Measurements from ENCODE around the gene CARMIL3.
"Not testable (repeated sequence)": the region's sequence is repeated elsewhere in the genome, so short reads cannot be mapped to it uniquely, and the experiment has no call there.

The CARMIL3 gene

GRCh38 chr14:24037658-24038037, 14.2 kb upstream of the CARMIL3 start:
- DNase-seq: no peak

GRCh38 chr14:24038686-24039085, 13.1 kb upstream of the CARMIL3 start:
- peak; percentile 86 for DNase-seq

GRCh38 chr14:24040692-24041091, 11.1 kb upstream of the CARMIL3 start:
- no peak for DNase-seq

GRCh38 chr14:24042746-24043145, 9.1 kb upstream of the CARMIL3 start:
- DNase-seq: no peak

GRCh38 chr14:24049002-24049401, 2.8 kb upstream of the CARMIL3 start:
- peak; percentile 54 for DNase-seq

- not testable (repeated sequence) for DNase-seq
Observed at GRCh38 chr14:24050753-24051152, 1.1 kb upstream of the CARMIL3 start.

- no peak for DNase-seq
Observed at GRCh38 chr14:24051176-24051788, 527 bp upstream of the CARMIL3 start.

GRCh38 chr14:24052656-24053547, 1.1 kb downstream of the CARMIL3 start:
- DNase-seq: peak; percentile 85

GRCh38 chr14:24053548-24054323, 1.9 kb downstream of the CARMIL3 start:
- DNase-seq: no peak

GRCh38 chr14:24054324-24054641, 2.5 kb downstream of the CARMIL3 start:
- DNase-seq: no peak

GRCh38 chr14:24054646-24055045, 2.8 kb downstream of the CARMIL3 start:
- no peak for DNase-seq

GRCh38 chr14:24055971-24056799, 4.4 kb downstream of the CARMIL3 start:
- no peak for DNase-seq

- no peak for DNase-seq
Observed at GRCh38 chr14:24056800-24057184, 5.0 kb downstream of the CARMIL3 start.

- DNase-seq: no peak
Observed at GRCh38 chr14:24057271-24057670, 5.5 kb downstream of the CARMIL3 start.

GRCh38 chr14:24057867-24058259, 6.1 kb downstream of the CARMIL3 start:
- DNase-seq: no peak

GRCh38 chr14:24058260-24058950, 6.6 kb downstream of the CARMIL3 start:
- peak; percentile 73 for DNase-seq

GRCh38 chr14:24058951-24059475, 7.2 kb downstream of the CARMIL3 start:
- DNase-seq: no peak

- DNase-seq: no peak
Observed at GRCh38 chr14:24059841-24060388, 8.1 kb downstream of the CARMIL3 start.

- no peak for DNase-seq
Observed at GRCh38 chr14:24060443-24060842, 8.6 kb downstream of the CARMIL3 start.

- no peak for DNase-seq
Observed at GRCh38 chr14:24060984-24061913, 9.4 kb downstream of the CARMIL3 start.
